G401 (cell line): ENCODE results near the gene HNF1B. TPM values are rescaled to one million over a fixed set of nuclear protein-coding genes. Genes with fewer than 3 reads are reported as not detected.

Experiments used
- DNase-seq: peaks from one replicate; pipeline ENCODE4 v3.0.0-alpha.2; 2015; ENCODE audit warnings: low spot score
- in situ Hi-C: cut with HindIII; loops from 2 replicates; pipeline ENCODE4 v1.10.0; 2016; ENCODE audit warnings: low sequenced_read_pairs, mixed read lengths
- total RNA-seq: library from RNA; depleted of rRNA; stranded (reverse); fragments of >200 nt; shearing (Covaris generic); gene quantifications from 2 replicates; pipeline ENCODE4 v1.2.3, GENCODE V29; 2014

The HNF1B gene
- total RNA-seq, 1 experiment from 2014 or later, result not detected

DNA sequence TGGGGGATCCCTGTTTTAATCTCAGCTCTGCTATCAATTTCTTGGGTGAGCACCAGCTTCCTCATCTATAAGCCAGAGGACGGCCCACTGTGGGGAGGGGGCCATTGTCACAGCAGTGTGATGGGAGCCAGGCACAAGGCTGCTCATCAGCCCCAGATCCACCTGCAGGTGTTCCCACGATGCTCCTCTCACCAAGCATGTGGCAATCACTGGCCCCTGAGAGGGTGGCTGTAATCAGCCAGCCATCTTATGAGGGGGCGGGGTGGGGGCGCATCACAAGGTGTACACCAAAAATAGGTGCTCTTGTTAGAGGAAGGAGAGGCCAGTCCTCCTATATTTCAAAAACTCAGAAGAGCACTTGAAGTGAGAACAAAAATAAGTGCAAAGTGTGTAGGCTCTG is 31.2 kb downstream of the HNF1B start:
- in situ Hi-C loops, result no loop called here
- DNase-seq, result no peak

DNA sequence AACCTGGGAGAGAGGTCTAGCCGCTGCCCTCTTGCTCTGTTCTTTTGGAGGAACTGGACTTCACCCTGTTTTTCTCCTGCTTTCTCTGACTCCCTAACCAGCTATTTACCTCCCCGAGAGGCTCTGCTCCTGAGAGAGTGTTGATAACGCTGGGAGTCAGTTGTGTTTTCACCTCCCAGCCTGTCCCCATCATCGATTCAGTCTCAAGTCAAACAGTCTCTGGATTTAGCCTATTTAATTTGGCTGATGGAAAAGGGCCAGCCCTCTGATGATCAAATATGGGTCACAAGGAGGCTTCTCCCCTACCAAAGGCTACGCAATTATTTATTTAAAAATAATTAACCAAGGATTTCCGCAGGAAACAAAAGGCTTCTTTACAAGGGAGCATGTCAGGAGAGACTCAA is 31.8 kb downstream of the HNF1B start:
- in situ Hi-C loops, result no loop called here
- no peak for DNase-seq

DNA sequence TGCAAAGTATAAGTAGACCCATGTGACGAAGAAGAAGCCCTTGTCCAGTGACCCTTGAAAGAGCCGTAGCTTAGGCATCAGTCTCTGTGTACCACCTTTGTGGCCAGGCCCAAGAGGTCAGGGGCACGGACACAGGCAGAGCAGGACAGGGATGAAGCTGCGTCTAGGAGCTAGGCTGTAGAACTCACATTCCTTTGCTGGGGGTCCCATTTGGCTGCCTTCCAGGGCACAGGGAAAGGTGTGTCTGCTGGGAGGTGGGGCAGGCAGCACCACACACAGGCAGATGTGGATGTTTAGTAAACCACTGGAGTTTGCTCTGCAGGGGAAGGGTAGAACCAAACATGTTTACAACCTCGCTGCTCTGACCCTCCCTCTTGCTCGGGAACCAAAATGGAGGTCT is 33.7 kb downstream of the HNF1B start:
- in situ Hi-C loops, result no loop called here
- no peak for DNase-seq

DNA sequence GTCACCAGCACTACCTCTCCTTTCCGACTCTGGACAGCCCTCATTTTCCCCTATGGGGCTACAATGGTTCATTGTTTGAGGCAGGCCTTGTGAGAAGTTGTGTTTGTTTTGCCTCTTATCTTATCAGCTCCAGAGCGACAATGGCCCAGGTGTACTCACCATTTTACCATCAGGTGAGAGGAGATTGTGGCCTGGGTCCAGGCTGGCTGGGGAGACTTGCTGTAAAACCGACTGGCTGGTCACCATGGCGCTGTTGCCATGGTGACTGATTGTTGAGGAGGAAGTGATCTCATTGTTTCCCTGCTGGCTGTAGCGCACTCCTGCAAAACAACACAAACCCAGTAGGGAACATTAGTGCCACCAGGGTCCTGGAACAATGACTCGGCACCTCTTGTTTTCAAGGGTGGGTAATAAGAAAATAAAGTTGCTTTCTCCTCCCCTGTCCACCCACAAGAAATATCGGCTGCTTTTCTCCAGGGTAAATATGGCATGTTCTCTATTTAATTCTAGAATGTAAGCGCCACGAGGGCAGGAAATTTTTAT is 34.4 kb downstream of the HNF1B start:
- in situ Hi-C loops, result no loop called here
- DNase-seq, result no peak

DNA sequence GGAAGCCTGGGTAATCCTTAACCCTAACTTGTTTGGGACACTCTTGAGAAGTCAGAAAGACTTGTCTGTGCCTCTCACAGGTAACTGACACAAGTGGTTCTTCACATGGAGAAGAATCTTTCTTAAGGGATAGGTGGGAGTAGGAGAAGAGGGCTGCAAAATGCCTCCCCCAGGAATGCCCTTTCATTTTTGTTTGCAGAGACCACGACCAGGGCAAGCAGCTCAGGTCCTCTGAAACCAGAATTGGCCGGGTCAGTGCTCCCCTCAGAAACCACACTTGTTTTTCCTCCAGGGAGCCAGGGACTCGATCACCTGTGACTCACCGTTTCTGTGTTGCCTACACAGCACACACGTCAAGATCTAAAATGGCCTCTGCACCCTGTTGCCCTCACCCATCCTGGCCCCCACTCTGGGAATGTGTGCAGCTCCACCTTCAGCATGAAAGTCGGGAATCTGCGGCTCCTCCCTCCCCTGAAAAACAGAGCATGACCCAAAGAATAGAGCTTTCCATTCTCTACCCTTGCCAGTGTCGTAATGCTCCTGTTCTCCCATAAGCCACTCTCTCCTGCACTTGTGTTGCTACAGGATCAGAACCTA is 36.1 kb downstream of the HNF1B start:
- in situ Hi-C loops, result no loop called here
- DNase-seq, result no peak

DNA sequence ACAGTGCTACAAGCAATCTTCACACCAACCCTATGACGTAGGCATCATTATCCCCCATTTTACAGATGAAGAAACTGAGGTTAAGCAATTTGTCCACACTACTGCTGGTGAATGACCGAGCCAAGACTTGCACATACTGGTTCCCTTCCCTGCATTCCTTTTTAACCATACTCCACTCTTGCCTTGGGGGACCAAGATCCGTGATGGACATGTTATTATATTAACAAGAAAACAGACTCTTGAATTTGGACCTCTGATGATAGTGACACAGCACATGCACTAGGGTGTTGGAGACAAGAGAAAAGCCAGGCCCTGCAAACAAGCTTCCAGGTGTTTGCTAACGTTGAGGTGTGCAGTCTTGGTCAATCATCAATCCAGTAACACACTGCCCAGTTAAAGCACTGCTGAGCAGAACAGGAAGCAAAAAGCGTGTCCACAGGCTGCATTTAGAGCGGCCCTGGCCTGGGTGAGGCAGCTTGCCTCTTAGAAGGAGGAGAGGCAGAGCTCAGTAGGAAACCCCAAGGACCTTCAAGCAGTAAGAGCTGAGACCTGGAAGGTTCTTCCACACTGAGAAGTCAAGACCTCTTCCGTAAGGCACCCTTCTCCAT is 36.7 kb downstream of the HNF1B start:
- in situ Hi-C loops, result no loop called here
- no peak for DNase-seq

DNA sequence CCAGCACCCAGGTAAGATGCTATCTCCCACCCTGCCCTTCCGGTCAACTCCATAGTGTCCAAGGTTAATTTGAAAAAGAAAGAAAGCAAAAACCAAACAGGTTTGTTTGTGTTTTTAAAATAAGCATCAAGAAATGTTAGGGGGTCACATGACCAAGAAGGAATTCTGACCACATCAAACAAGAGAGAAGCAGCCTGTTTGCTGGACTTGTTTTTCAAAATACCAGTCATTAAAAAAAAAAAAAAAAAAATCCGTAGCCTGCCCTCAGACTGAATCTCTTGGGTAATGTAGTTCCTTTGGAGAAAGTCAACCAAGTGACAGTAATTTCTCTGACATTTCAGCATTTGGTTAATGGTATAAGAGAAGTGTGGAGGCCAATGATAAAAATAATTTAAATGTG is 38.4 kb downstream of the HNF1B start:
- no peak for DNase-seq
- in situ Hi-C loops, result no loop called here

DNA sequence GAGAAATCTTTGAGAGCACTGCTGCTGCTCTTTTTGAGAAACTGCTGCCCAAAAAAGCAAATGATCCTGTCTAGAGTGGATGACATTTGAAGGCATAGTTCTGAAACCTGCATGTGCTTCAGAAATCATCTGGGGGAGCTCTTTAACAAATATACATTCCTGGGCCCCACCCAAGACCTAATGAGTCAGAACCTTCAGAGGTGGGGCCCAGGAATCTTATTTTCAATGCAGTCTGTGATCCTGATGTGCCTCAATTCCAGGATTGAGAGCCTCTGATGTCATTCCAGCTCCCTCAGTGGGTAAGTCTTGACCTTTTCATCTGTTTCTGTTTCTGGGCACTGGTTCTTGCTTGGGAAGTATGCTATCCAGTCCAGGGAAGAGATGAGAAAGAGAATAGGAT is 42.3 kb downstream of the HNF1B start:
- in situ Hi-C loops, result no loop called here
- DNase-seq, result no peak

DNA sequence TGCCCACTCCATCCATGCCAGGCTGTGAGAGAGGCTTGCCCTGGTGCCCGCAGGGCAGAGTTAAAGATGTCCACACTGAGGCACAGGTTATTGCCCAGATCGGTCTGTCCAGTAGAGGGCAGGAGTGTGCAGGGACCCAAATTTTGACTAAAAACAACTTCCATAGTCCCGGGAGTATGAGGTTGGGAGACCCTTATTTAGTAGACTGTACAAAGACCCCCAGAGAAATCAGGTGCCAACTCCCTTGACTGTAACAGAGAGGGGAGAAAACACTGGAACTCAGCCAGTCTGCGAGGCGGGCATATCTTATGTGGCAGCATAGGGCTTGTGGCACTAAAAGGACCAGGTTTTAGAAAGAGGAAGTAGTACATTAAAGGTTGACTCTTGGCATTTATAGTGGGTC is 43.4 kb downstream of the HNF1B start:
- DNase-seq, result no peak
- in situ Hi-C loops, result no loop called here

DNA sequence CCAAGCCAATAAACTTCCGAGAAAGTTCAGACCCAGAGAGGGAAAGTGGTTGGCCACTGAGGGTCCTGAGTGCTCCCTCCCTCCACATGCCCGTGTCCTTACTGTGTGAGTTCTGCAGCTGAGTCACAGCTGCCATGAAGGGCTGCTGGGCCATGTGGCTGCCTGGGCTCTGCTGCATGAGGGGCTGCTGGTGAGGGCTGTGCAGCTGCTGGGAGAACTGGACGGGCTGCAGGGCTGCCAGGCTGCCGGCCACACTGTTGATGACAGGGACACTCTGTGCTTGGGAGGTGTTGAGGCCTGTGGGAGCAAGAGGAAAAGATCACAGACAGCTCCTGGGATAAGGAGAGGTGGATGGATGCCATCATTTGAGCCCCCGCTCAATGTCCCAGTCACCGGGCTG is 44.0 kb downstream of the HNF1B start:
- in situ Hi-C loops, result no loop called here
- DNase-seq, result no peak

DNA sequence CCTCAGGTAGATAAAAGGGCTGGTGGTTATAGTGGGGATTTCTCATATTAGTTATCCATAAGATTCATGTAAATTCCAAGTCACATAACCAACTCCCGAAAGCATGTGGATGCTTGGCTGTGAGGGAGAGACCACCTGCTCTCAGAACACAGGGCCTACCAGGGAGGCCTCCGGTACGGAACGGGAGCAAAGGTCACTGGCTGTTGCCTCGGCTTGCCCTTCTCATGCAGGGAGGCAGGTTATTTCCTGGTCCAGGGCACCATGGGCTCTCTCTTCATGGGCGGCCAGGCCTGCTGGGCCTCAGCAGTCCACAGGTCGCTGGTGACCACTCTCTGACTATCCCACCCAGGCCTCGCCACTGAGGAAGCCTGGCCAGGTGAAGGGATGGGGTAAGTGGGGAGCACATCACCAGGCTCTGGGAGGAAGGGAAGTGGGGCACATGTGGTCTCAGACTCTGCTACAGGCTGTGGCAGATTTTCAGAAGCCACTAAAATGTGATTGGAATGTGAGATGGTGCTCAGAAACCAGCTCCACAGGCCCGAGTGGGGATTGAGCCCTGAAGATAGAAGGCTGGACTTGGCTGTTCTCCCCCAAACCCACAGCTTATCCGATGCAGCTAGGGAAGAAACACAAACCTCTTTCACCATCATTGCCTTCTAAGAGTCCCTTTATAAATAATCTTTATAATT is 45.4 kb downstream of the HNF1B start:
- no peak for DNase-seq
- in situ Hi-C loops, result no loop called here

DNA sequence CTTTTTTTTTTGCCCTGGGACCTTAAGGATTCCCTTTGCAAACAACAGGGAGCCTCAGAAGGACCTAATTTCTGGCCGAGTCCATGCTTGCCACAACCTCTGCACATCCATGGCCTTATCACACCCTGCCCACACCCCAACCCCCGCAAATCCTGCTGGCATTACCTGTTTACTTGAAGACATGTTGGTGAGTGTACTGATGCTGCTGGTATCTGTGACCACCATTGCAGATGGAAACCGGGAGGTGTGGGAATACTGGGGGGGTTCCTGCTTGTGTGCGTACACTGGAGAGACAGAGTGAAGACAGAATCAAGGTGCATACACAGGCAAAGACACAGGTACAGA is 46.0 kb downstream of the HNF1B start:
- no peak for DNase-seq
- in situ Hi-C loops, result no loop called here

DNA sequence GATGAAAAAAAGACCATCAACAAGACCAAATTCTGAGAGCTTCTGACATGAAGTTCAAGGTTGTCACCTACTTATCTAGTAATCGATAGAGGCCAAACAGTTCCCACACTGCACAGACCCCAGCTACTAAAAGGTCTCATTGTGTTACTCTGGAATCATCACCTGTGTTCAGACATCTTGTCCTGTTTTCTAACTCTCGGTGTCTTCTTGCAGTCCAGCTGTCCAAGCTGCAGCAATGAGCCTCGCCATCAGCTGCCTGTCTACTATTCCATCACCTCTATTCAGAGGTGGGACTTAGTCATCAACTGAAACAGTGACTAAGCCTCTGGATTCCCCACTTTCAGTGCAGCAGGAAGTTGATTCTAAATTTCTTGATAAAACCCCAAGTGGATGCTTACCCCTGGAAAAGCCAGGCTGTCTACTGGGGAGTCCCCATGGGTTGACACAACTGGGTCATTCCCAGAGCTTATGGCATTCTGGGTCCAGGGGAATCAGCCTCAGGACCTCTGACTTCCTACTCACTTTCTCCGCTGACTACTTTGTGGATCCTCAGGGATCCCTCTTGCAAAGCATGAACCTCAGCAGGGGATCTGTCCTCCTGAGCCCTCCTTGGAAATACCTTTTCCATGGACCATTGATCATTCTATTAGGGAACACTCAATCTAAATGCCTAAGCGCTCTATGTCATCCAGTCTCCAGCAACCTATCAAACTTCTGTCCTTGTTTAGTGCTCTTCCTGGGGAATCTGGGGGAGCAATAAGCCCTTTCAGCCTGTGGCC is 46.5 kb downstream of the HNF1B start:
- DNase-seq, result no peak
- in situ Hi-C loops, result no loop called here

DNA sequence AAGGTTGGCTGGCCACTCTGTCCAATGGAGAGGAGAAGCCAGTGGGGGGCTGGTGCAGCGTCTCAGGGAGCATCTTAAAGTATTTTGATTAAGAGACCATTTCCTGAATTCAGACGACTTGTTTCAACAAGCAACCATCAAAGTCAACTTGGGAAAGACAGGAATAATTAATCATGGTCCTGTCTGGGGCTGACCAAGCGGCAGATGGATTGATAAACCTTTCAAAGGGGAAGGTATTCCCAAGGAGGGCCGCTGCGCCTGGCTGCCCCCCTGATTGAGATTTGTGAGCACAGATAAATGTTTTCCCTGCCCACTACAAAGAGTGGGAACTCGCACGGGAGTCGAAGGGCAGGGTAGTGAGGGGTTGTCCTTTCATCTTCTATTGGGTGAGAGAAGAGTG is 47.5 kb downstream of the HNF1B start:
- in situ Hi-C loops, result no loop called here
- no peak for DNase-seq

DNA sequence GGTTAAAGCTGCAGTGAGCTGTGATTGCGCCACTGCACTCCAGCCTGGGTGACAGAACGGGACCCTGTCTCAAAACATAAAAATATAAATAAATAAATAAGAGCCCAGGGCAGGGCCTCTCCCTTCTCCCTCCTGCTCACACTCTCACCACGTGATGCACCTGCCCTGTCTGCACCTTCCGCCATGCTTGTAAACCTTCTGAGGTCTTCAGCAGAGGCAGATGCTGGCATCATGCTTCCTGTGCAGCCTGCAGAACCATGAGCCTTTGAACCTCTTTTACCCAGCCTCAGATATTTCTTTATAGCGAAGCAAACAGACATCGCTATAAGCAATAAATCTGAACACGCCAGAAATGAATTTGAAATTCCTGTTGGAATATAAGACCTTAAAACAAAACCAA is 48.5 kb downstream of the HNF1B start:
- no peak for DNase-seq
- in situ Hi-C loops, result no loop called here

DNA sequence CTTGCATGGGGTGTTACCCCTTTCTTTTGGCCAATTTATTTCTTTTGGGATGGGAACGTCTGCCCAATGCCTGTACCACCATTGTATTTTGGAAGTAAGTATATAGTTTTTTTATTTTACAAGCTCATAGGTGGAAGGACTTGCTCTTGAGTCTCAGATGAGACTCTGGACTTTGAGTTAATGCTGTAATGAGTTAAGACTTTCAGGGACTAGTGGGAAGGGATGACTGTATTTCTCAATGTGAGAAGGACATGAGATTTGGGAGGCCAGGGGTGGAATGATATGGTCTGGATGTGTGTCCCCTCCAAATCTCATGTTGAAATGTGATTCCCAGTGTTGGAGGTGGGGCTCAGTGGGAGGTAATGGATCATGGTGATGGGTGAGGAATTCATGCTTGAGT is 49.1 kb downstream of the HNF1B start:
- in situ Hi-C loops, result no loop called here
- DNase-seq, result no peak

DNA sequence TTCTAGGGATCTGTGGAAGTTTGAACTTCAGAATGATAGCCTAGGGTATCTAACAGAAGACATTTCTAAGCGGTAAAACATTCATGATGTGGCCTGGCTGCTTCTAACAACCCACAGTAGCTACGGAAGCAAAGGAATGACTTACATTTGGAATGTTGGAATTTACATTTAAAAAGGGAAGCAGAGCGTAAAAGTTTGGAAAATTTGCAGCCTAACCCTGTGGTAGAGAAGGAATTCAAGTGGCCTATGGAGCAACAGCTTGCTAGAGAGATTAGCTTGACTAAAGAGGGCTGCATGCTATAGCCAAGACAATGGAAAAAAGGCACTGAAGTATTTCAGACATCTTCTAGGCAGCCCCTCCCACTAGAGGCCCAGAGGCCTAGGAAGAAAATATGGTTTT is 50.1 kb downstream of the HNF1B start:
- DNase-seq, result no peak
- in situ Hi-C loops, result no loop called here

DNA sequence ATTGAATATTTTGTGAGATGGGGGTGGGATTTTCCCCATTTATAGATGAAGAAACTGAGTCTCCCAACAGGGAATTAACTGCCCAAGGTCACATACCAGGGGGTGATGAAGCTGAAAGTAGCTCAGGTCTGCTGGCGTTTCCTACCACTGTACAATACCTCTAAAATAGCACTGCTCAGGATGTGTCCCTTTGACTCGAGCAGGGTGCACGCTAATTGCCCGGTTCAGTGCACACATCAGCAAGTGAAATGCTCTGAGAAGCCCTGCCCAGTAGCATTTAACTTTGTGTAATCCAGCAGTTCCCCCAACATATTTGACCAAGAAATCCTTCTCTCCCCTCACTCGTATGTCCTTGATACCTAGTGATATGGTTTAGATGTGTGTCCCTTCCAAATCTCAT is 51.5 kb downstream of the HNF1B start:
- in situ Hi-C loops, result no loop called here
- no peak for DNase-seq

DNA sequence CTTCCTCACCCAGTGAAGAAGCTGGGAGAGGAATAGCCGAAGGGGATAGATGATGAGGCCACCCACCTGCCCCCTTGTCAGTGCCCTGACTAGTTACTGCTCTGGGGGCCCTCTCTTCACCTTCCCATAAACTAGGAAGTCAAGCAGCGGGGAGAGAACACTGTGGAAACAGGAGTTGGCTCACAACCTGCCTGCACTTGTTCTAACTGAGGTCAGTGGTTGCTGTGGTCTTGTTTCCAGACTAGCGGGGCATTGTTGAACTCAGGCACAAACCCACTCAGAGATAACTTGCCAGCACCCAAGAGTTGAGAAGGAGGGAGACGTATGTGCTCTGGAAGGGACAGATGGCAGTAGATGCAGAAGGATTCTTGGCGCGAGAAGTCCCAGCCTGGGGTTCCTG is 53.1 kb downstream of the HNF1B start:
- in situ Hi-C loops, result no loop called here
- no peak for DNase-seq

DNA sequence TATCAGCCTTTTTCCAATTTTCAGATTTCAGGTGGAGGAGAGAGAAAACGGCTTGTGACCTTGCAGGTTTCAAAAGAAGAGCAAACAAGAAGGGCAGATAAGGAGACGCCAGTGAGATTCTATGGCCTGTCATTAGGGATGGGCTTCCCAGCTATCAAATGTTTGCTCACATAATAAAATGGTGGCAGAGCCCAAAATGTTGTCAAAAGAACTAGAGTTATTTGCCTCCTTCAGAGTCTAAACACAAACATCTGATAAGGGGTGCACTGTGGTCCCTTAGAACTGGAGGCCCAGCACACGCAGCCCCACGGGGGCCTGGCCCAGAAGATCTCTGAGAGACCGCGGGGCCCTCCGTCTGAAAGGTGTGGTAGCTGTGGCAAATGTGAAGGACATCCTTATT is 55.5 kb downstream of the HNF1B start:
- no peak for DNase-seq
- in situ Hi-C loops, result no loop called here
